Measurements from ENCODE around the gene SLC17A9.

The SLC17A9 gene

GRCh38 chr20:62969179-62969760 lies 16.8 kb downstream of the SLC17A9 start:
- no peak for DNase-seq (ENCODE audit: low spot score)

DNA sequence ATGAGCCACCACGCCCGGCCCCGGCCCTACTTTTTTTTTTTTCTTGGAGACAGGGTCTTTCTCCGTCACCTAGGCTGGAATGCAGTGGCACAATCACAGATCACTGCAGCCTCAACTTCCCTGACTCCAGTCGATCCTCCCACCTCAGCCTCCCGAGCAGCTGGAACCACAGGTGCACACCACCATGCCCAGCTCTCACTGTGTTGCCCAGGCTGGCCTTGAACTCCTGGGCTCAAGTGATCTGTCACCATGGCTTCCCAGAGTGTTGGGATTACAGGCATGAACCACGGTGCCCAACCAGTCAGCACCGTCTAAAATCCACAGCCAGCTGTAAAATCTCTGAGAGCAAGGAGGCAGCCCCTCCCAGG lies 17.4 kb downstream of the SLC17A9 start:
- no peak for DNase-seq (ENCODE audit: low spot score)

DNA sequence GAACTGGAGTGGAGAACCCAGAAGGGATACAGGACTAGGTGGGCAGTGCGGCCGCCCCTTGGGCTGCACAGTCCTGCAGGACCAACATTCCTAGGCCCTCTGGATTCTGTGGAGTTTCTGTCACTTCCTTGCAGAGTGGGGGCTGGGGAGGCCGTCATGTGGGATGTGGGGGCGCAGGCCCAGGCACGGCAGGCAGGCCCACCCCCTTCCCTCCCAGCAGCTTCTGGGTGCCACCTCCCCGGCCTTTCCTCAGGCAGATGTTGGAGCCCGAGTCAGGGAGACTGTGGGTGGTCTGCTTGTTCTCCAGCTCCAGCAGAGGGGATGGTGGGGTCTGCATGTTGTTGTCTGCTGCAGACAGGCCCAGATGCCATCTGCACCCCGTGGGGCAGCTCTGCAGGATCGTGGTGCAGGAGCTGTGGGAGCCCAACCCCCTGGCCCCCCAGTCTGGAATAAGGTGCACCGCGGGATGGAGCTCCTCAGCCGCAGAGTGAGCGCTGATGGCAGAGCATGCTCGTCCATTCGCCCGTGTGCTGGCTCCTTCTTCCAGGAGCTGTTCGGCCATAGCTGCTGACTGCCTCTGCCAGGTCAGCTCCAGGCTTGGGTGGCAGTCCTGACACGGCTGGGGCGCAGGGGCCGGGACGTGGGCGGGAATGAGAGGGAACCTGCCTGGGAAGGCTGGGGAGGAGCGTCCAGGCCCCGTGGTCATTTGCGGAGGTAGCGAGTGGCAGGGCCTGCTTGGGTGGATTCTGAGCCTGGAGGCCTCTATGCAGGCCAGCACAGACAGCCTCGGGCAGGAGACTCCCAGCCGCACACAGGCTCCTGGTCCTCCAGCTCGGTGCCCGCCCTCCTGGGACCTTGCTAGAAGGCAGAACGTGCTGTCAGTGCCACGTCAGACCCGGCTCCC lies 18.1 kb downstream of the SLC17A9 start:
- no peak for DNase-seq (ENCODE audit: low spot score)

- no peak for DNase-seq (ENCODE audit: low spot score)
Observed at GRCh38 chr20:62971211-62971949, 18.9 kb downstream of the SLC17A9 start.

GRCh38 chr20:62971950-62972844 lies 19.7 kb downstream of the SLC17A9 start:
- DNase-seq (ENCODE audit: low spot score): peak; percentile 98

GRCh38 chr20:62972845-62973745 lies 20.6 kb downstream of the SLC17A9 start:
- no peak for DNase-seq (ENCODE audit: low spot score)

GRCh38 chr20:62975251-62975760 lies 22.8 kb downstream of the SLC17A9 start:
- DNase-seq (ENCODE audit: low spot score): no peak

GRCh38 chr20:62975812-62976508 lies 23.5 kb downstream of the SLC17A9 start:
- no peak for DNase-seq (ENCODE audit: low spot score)

DNA sequence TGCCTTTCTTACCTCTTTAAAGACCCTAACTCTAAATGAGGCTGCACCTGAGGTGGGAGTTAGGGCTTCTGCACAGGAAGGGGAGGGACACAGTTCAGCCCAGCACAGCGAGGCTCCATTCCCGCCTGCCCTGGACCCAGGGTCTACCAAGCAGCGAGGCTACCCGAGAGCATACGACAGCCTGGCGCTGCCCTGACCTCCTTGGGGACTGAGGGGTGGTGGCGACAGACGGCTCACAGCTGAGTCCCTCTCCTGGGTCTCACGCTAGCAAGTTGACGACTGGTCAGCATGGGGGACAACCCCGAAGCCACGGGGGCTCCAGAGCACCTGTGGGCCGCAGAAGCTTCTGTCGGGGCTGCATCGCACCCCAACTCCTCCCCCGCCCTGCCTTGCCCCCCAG lies 24.4 kb downstream of the SLC17A9 start:
- no peak for DNase-seq (ENCODE audit: low spot score)

GRCh38 chr20:62977613-62978560 lies 25.4 kb downstream of the SLC17A9 start:
- peak; percentile 50 for DNase-seq (ENCODE audit: low spot score)

DNA sequence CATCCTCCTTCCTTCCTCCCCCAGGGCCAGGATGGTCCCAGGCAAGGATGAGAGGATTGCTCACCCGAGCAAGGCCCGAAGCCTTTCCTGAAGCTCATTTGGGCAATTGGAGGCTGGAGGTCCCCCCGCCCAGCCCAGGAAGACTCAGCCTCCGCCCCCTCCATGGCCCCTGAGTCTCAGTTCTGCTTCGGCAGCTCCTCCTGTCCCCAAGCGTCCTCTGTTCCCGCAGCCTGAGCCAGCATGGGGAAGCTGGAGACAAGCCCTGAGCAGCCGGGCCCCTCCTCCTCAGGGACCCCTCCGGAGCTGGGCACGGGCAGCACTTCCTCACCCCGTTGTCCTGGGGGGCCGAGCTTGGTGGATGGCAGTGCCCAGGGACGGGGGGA lies 26.0 kb downstream of the SLC17A9 start:
- DNase-seq (ENCODE audit: low spot score): no peak

- no peak for DNase-seq (ENCODE audit: low spot score)
Observed at GRCh38 chr20:62979310-62979709, 26.8 kb downstream of the SLC17A9 start.

DNA sequence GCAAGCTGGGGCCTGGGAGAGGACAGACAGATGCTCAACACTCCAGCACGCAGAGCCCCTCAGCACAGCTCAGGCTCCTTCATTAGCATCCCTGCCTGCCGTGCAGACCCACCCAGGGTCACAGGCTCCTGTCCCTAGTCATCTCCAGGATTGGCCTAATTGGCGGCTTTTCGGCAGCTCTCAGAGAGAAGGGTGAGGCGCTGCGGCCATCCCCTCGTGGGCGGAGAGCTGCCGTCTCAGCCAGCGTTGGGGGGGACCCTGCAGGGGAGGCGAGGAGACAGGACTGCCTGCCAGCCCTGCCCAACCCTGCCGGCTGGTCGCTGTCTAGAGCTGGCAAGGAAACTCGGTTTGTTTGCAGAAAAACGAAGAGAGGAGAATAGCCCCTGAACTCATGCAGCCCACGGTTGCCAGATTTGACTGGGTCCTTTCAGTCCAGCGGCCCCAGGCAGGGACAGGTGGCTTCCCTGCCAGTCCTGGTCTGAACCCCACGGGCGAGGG lies 27.4 kb downstream of the SLC17A9 start:
- DNase-seq (ENCODE audit: low spot score): no peak

- no peak for DNase-seq (ENCODE audit: low spot score)
Observed at GRCh38 chr20:62980380-62980960, 28.0 kb downstream of the SLC17A9 start.

- DNase-seq (ENCODE audit: low spot score): no peak
Observed at GRCh38 chr20:62980970-62981369, 28.5 kb downstream of the SLC17A9 start.

DNA sequence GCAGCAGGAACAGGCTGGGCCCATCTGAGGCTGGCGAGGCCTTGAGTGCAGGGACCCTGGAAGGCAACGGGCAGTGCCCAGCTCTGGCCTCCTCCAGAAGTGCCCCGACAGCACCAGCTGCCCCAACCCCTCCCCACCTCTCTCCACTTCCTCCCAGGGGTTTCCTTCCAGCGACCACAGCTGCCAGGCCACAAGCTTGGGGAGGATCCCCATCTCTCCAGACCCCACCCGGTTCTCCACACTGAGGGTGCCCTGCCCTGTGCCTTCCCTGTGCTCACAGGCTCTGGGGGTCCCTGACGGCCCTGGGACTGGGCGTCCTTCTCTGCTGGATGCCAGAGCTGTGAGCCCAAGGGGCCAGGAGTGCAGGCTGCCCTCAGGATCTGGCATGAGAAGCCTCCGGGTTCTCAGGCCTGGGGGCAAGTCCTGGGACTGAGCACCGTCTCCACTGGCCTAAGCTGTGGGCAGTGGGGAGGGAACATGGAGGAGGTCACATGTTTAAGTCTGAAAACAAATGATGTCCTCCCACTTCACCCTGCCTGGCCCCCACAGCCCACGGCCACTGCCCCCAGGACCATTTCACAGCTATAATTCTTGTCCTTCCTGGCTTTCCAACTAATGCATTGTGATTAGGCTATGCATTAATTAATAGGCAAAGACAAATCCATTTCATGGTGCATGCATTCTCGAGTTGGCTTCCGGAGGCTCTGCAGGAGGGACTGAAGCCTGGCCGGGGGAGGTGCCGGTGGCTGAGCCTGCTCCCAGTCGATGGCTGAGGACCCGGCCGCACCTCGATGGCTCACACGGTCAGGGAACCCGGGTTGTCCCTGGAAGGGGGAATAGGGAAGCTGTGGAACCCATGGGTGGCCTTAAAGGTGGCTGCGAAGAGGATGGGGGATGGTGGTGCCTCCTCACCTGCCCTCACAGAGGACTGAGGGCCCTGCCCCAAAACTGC lies 29.9 kb downstream of the SLC17A9 start:
- DNase-seq (ENCODE audit: low spot score): no peak

GRCh38 chr20:62983210-62983609 lies 30.7 kb downstream of the SLC17A9 start:
- DNase-seq (ENCODE audit: low spot score): no peak
